Measurements from ENCODE around the gene LRRC31.

The LRRC31 gene

GRCh38 chr3:169869484-169870220 lies at the start of gene LRRC31:
Gene LRRC31, minus strand, starts transcription at chr3:169869935. Its CDS starts 128 bp downstream, at chr3:169869807.
- no peak for TF ChIP-seq POLR2A (IDR thresholded peaks at IDR 0.05; ENCODE audit: low read depth, low read length)
- no peak for FAIRE-seq
- DNase-seq (ENCODE audit: insufficient read length, low spot score) = no peak

GRCh38 chr3:169914321-169914720 lies 44.6 kb upstream of the LRRC31 start:
- FAIRE-seq (peak; percentile 93), DNase-seq (ENCODE audit: insufficient read length, low spot score) (peak; percentile 6)
- TF ChIP-seq POLR2A (IDR thresholded peaks at IDR 0.05; ENCODE audit: low read depth, low read length) = no peak

GRCh38 chr3:169913323-169913722 lies 43.6 kb upstream of the LRRC31 start:
- FAIRE-seq (no peak), DNase-seq (ENCODE audit: insufficient read length, low spot score) (no peak)
- no peak for TF ChIP-seq POLR2A (IDR thresholded peaks at IDR 0.05; ENCODE audit: low read depth, low read length)

GRCh38 chr3:169911272-169911671 lies 41.5 kb upstream of the LRRC31 start, which contains the start of gene SAMD7:
Gene SAMD7, plus strand, starts transcription at chr3:169911572. Its CDS starts 7,927 bp downstream, at chr3:169919499.
- DNase-seq (ENCODE audit: insufficient read length, low spot score) (no peak), FAIRE-seq (no peak)

GRCh38 chr3:169907944-169908343 lies 38.2 kb upstream of the LRRC31 start:
- no peak for FAIRE-seq
- no peak for TF ChIP-seq POLR2A (IDR thresholded peaks at IDR 0.05; ENCODE audit: low read depth, low read length)

More at GRCh38 chr3:169911272-169911671, 41.5 kb upstream of the LRRC31 start, which contains the start of gene SAMD7:
- TF ChIP-seq POLR2A (IDR thresholded peaks at IDR 0.05; ENCODE audit: low read depth, low read length) = no peak

GRCh38 chr3:169907476-169907875 lies 37.7 kb upstream of the LRRC31 start:
- DNase-seq (ENCODE audit: insufficient read length, low spot score) (no peak), FAIRE-seq (no peak)
- no peak for TF ChIP-seq POLR2A (IDR thresholded peaks at IDR 0.05; ENCODE audit: low read depth, low read length)

More at GRCh38 chr3:169907944-169908343, 38.2 kb upstream of the LRRC31 start:
- DNase-seq (ENCODE audit: insufficient read length, low spot score) = no peak

GRCh38 chr3:169905404-169905803 lies 35.7 kb upstream of the LRRC31 start:
- no peak for TF ChIP-seq POLR2A (IDR thresholded peaks at IDR 0.05; ENCODE audit: low read depth, low read length)
- FAIRE-seq (no peak), DNase-seq (ENCODE audit: insufficient read length, low spot score) (no peak)

- TF ChIP-seq POLR2A (IDR thresholded peaks at IDR 0.05; ENCODE audit: low read depth, low read length) = no peak
- FAIRE-seq = no peak
- DNase-seq (ENCODE audit: insufficient read length, low spot score) = no peak
Observed at GRCh38 chr3:169901453-169901852, 31.7 kb upstream of the LRRC31 start.

GRCh38 chr3:169897284-169897683 lies 27.5 kb upstream of the LRRC31 start:
- no peak for TF ChIP-seq POLR2A (IDR thresholded peaks at IDR 0.05; ENCODE audit: low read depth, low read length)
- DNase-seq (ENCODE audit: insufficient read length, low spot score) (no peak), FAIRE-seq (no peak)

- DNase-seq (ENCODE audit: insufficient read length, low spot score) = no peak
- no peak for TF ChIP-seq POLR2A (IDR thresholded peaks at IDR 0.05; ENCODE audit: low read depth, low read length)
- FAIRE-seq = no peak
Observed at GRCh38 chr3:169895072-169895471, 25.3 kb upstream of the LRRC31 start.

- TF ChIP-seq POLR2A (IDR thresholded peaks at IDR 0.05; ENCODE audit: low read depth, low read length) = no peak
- FAIRE-seq (no peak), DNase-seq (ENCODE audit: insufficient read length, low spot score) (no peak)
Observed at GRCh38 chr3:169894110-169894509, 24.4 kb upstream of the LRRC31 start.

- DNase-seq (ENCODE audit: insufficient read length, low spot score) (no peak), FAIRE-seq (no peak)
- no peak for TF ChIP-seq POLR2A (IDR thresholded peaks at IDR 0.05; ENCODE audit: low read depth, low read length)
Observed at GRCh38 chr3:169891886-169892285, 22.2 kb upstream of the LRRC31 start.

- no peak for TF ChIP-seq POLR2A (IDR thresholded peaks at IDR 0.05; ENCODE audit: low read depth, low read length)
- FAIRE-seq = no peak
- no peak for DNase-seq (ENCODE audit: insufficient read length, low spot score)
Observed at GRCh38 chr3:169886671-169887070, 16.9 kb upstream of the LRRC31 start.

- DNase-seq (ENCODE audit: insufficient read length, low spot score) (no peak), FAIRE-seq (no peak)
- no peak for TF ChIP-seq POLR2A (IDR thresholded peaks at IDR 0.05; ENCODE audit: low read depth, low read length)
Observed at GRCh38 chr3:169880576-169881250, 11.0 kb upstream of the LRRC31 start.

Data from H54 (cell line).